T-cell (primary cell): ENCODE data around the gene TXNRD2. TPM values are rescaled to one million over a fixed set of nuclear protein-coding genes. Genes with fewer than 3 reads are reported as not detected.
A peak's percentile ranks its signal among the peaks of the same experiment; 100 is the strongest.

Experiments used
- ATAC-seq, 4 experiments: fragments of 200-7000 bp in 3 of 4; fragments of 150-1000 bp in 1 of 4; cut with Tn5 transposase; replicated peaks in 1 of 4; 1 replicate in 3 of 4; 2 replicates in 1 of 4; pipeline ENCODE4 v1.10.0; 2021; ENCODE audit warnings: moderate library complexity in 3 of 4, mild to moderate bottlenecking in 2 of 4, moderate number of reproducible peaks in 1 of 4
- CTCF ChIA-PET, 2 donors: fragments of 300-600 bp; sonication (Branson Sonifier 250); formaldehyde crosslinking; loops; one replicate each; lab custom pipeline; 2022; ENCODE audit warnings: antibody characterized with exemption in 2 of 2; lab: Charles Lee
- POLR2A ChIA-PET, 2 donors: fragments of 300-600 bp; sonication (Branson Sonifier 250); formaldehyde crosslinking; loops; one replicate each; lab custom pipeline; 2022; ENCODE audit warnings: antibody characterized with exemption in 2 of 2; lab: Charles Lee
- DNase-seq, 35 experiments: peaks; one replicate each; pipeline versions ENCODE4 v3.0.0 to v3.0.0-alpha.2; 2013 to 2023
- H3K27ac ChIP-seq: one replicate; pipeline ENCODE4 v1.5.1; 2013; ENCODE audit warnings: low read length
- H3K27me3 ChIP-seq, 2 experiments: replicated peaks in 1 of 2; 1 replicate in 1 of 2; 2 replicates in 1 of 2; pipeline versions ENCODE4 v1.6.1 to v1.7.0; 2013; ENCODE audit warnings: low read length in 1 of 2, mixed read lengths in 1 of 2; ENCODE audit not compliant: control insufficient read depth in 2 of 2, insufficient read depth in 2 of 2; ENCODE audit errors: extremely low read depth in 1 of 2
- H3K36me3 ChIP-seq, 2 donors: 1 replicate in 1 of 2; 2 replicates in 1 of 2; pipeline versions ENCODE4 v1.6.1 to v1.7.0; 2013; ENCODE audit warnings: low read length in 1 of 2; ENCODE audit not compliant: control insufficient read depth in 2 of 2, insufficient read depth in 1 of 2; ENCODE audit errors: extremely low read depth in 1 of 2
- H3K4me1 ChIP-seq, 2 experiments: 1 replicate in 1 of 2; 2 replicates in 1 of 2; pipeline versions ENCODE4 v1.6.1 to v1.7.0; 2013; ENCODE audit warnings: low read length in 2 of 2, mixed read lengths in 1 of 2; ENCODE audit not compliant: insufficient read depth in 2 of 2, control insufficient read depth in 1 of 2; ENCODE audit errors: extremely low read depth in 1 of 2
- H3K4me3 ChIP-seq, 2 donors: 1 replicate in 1 of 2; 2 replicates in 1 of 2; pipeline versions ENCODE4 v1.5.1 to v1.7.0; 2013; ENCODE audit warnings: mild to moderate bottlenecking in 2 of 2, low read length in 1 of 2, moderate library complexity in 1 of 2; ENCODE audit not compliant: control insufficient read depth in 1 of 2; ENCODE audit errors: extremely low read depth in 1 of 2
- H3K9me3 ChIP-seq: 2 replicates; pipeline ENCODE4 v1.7.0; 2013
- H3K27ac Mint-ChIP-seq, 2 donors: one replicate each; pipeline ENCODE4 v1.8.0; 2020 to 2021; ENCODE audit warnings: mild to moderate bottlenecking in 2 of 2, mixed read lengths in 2 of 2
- H3K27me3 Mint-ChIP-seq, 2 donors: one replicate each; pipeline ENCODE4 v1.8.0; 2021 to 2022; ENCODE audit warnings: mixed read lengths in 2 of 2
- H3K36me3 Mint-ChIP-seq: one replicate; pipeline ENCODE4 v1.8.0; 2021; ENCODE audit warnings: mixed read lengths
- H3K4me1 Mint-ChIP-seq, 3 donors: one replicate each; pipeline ENCODE4 v1.8.0; 2020 to 2022; ENCODE audit warnings: mixed read lengths in 3 of 3, mild to moderate bottlenecking in 1 of 3
- H3K4me3 Mint-ChIP-seq, 3 donors: one replicate each; pipeline ENCODE4 v1.8.0; 2020 to 2022; ENCODE audit warnings: mild to moderate bottlenecking in 3 of 3, mixed read lengths in 3 of 3, moderate library complexity in 3 of 3
- H3K9me3 Mint-ChIP-seq, 3 donors: one replicate each; pipeline ENCODE4 v1.8.0; 2020 to 2022; ENCODE audit warnings: mixed read lengths in 3 of 3
- WGBS: methylation state at CpG from one replicate; pipeline ENCODE4 v1.1.5; 2013; ENCODE audit warnings: missing lambda C conversion rate; ENCODE audit not compliant: insufficient coverage; 5-methylcytosine and 5-hydroxymethylcytosine counted together
- total RNA-seq, 35 experiments: library from RNA in 6 of 35; stranded (reverse) in 6 of 35; fragments of 120-200 nt in 1 of 35; gene quantifications; one replicate each; pipeline versions ENCODE4 v1.2.1 to v1.2.4 and lab custom pipeline; 2013 to 2026

TXNRD2 gene
- total RNA-seq, 5 donors from 2014 or later (not counting 1 experiment from before 2014, with no cell fraction given) = 26.5 to 47.4 (median 28.7) TPM

DNA sequence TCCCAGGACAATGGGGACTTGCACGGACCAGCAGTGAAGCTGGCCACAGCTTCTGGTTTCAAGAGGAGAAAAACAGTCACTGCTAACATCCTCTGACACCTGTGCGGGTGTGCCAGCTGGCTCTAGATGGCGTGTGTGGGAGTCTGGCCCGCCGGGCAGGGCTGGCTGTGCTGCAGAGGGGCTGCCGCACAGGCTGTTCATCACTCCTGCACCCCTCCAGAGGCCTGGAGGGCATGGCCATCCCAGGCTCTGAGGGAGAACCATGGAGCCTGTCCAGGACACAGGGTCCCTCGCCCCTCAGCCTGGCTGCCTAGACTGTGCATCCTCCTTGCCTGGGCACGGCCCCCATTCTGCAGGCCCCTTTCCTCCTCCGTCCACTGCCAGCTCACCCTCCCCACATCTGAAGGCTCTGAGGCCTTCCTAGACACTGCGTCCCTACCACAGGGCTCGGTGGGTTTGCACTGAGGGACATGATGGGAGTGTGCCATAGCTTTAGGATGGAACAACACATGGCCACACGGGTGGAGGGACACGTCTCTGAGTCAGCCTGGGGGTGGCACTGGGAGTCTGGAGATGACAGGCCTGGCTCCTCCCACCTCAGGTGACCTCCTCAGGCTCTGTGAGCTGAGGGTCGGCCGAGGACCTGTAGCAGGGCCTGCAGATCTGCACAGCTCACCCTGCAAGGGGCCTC, 44.8 kb downstream of the TXNRD2 start:
- Mint-ChIP-seq H3K4me3 (peak overlapping the region in 1 of 3 donors; percentile 86), H3K9me3 (no peaks in the 10 kb centered on the region), H3K27ac (peak overlapping the region; percentile 84 to 99), H3K27me3 (no peaks in the 10 kb centered on the region), H3K36me3 (peaks cover 7% of the 10 kb centered on the region), H3K4me1 (peaks cover 54 to 55% (median 55%) of the 10 kb centered on the region in 3 donors)
- peak in 19 of 35 experiments; percentile 5 to 58 (median 35) for DNase-seq
- peak; percentile 30 to 43 (median 38) for ATAC-seq
- CTCF ChIA-PET = interaction anchor here (0.5 to 0.6 kb wide), 2 partner anchors 56 to 1803 kb away, joined by 3 read pairs; no protein-coding TSS in a partner anchor
- no peaks in the 10 kb centered on the region for H3K27me3 ChIP-seq
- peaks cover 0 to 10% of the 10 kb centered on the region in 2 donors for H3K36me3 ChIP-seq
- no peak overlapping the region for H3K27ac ChIP-seq
- 44% methylated on average over 11 of the region's 15 CpGs for WGBS
- no peaks in the 10 kb centered on the region for H3K9me3 ChIP-seq
- H3K4me1 ChIP-seq = peaks cover 45 to 56% of the 10 kb centered on the region in 2 experiments
- POLR2A ChIA-PET = no interaction called here
- no peak overlapping the region for H3K4me3 ChIP-seq

- CTCF ChIA-PET = no interaction called here
- Mint-ChIP-seq H3K27me3 (no peaks in the 10 kb centered on the region), H3K4me3 (peak overlapping the region in 1 of 3 donors; percentile 86), H3K27ac (peak overlapping the region; percentile 84 to 99), H3K36me3 (peaks cover 3% of the 10 kb centered on the region), H3K4me1 (peaks cover 69 to 70% (median 70%) of the 10 kb centered on the region in 3 donors), H3K9me3 (no peaks in the 10 kb centered on the region)
- no peaks in the 10 kb centered on the region for H3K9me3 ChIP-seq
- H3K27me3 ChIP-seq = no peaks in the 10 kb centered on the region
- H3K4me3 ChIP-seq = no peak overlapping the region
- H3K36me3 ChIP-seq = peaks cover 0 to 3% of the 10 kb centered on the region in 2 donors
- WGBS = 83% methylated on average over 23 of the region's 23 CpGs
- POLR2A ChIA-PET = no interaction called here
- peak in 4 of 35 experiments; percentile 12 to 33 (median 17) for DNase-seq
- peaks cover 58 to 71% of the 10 kb centered on the region in 2 experiments for H3K4me1 ChIP-seq
- no peak for ATAC-seq
- no peak overlapping the region for H3K27ac ChIP-seq
These were observed 46.3 kb downstream of the TXNRD2 start for GRCh38 chr22:19895160-19895849.

GRCh38 chr22:19893363-19893762, 48.3 kb downstream of the TXNRD2 start:
- Histone ChIP-seq H3K4me1 (peaks cover 66 to 91% of the 10 kb centered on the region in 2 experiments), H3K27ac (peak overlapping the region; percentile 77), H3K27me3 (no peaks in the 10 kb centered on the region), H3K4me3 (no peak overlapping the region), H3K36me3 (peaks cover 0 to 3% of the 10 kb centered on the region in 2 donors), H3K9me3 (no peaks in the 10 kb centered on the region)
- no peaks in the 10 kb centered on the region for H3K9me3 Mint-ChIP-seq
- no peaks in the 10 kb centered on the region for H3K27me3 Mint-ChIP-seq
- 95% methylated on average over 15 of the region's 15 CpGs for WGBS
- peaks cover 76 to 82% (median 80%) of the 10 kb centered on the region in 3 donors for H3K4me1 Mint-ChIP-seq
- peak overlapping the region; percentile 99 to 100 for H3K27ac Mint-ChIP-seq
- CTCF ChIA-PET = no interaction called here
- ATAC-seq (no peak), DNase-seq (no peak)
- H3K4me3 Mint-ChIP-seq = peak overlapping the region in 1 of 3 donors; percentile 86
- POLR2A ChIA-PET = interaction anchor here in 1 of 2 donors (0.7 kb wide), 1 partner anchor 161 kb away, joined by 3 read pairs; no protein-coding TSS in a partner anchor
- H3K36me3 Mint-ChIP-seq = peaks cover 3% of the 10 kb centered on the region

GRCh38 chr22:19892925-19893324, 48.7 kb downstream of the TXNRD2 start:
- ATAC-seq = no peak
- no peak for DNase-seq
- peaks cover 69 to 95% of the 10 kb centered on the region in 2 experiments for H3K4me1 ChIP-seq
- H3K27ac ChIP-seq = peak overlapping the region; percentile 77
- peak overlapping the region; percentile 99 to 100 for H3K27ac Mint-ChIP-seq
- CTCF ChIA-PET = no interaction called here
- POLR2A ChIA-PET = interaction anchor here in 1 of 2 donors (0.7 kb wide), 1 partner anchor 160 kb away, joined by 3 read pairs; no protein-coding TSS in a partner anchor
- H3K4me3 Mint-ChIP-seq = peak overlapping the region; percentile 17 to 86 (median 67)
- H3K36me3 ChIP-seq = no peaks in the 10 kb centered on the region
- H3K9me3 ChIP-seq = no peaks in the 10 kb centered on the region
- H3K36me3 Mint-ChIP-seq = peaks cover 3% of the 10 kb centered on the region
- 60% methylated on average over 7 of the region's 13 CpGs for WGBS
- H3K4me3 ChIP-seq = peak overlapping the region in 1 of 2 donors; percentile 15
- no peaks in the 10 kb centered on the region for H3K27me3 Mint-ChIP-seq
- H3K9me3 Mint-ChIP-seq = no peaks in the 10 kb centered on the region
- no peaks in the 10 kb centered on the region for H3K27me3 ChIP-seq
- H3K4me1 Mint-ChIP-seq = peaks cover 76 to 87% (median 84%) of the 10 kb centered on the region in 3 donors

- Mint-ChIP-seq H3K27ac (peak overlapping the region; percentile 99 to 100), H3K4me3 (peak overlapping the region; percentile 67 to 86 (median 80)), H3K9me3 (no peaks in the 10 kb centered on the region), H3K27me3 (no peaks in the 10 kb centered on the region), H3K36me3 (peaks cover 1% of the 10 kb centered on the region), H3K4me1 (peaks cover 77 to 90% (median 89%) of the 10 kb centered on the region in 3 donors)
- peak in 28 of 35 experiments; percentile 19 to 70 (median 41) for DNase-seq
- ChIA-PET POLR2A (no interaction called here), CTCF (interaction anchor here in 1 of 2 donors (1.7 kb wide), 1 partner anchor 36 kb away, joined by 9 read pairs; no protein-coding TSS in a partner anchor)
- Histone ChIP-seq H3K36me3 (no peaks in the 10 kb centered on the region), H3K9me3 (no peaks in the 10 kb centered on the region), H3K4me3 (peak overlapping the region; percentile 42 to 60), H3K27ac (peak overlapping the region; percentile 77), H3K4me1 (peaks cover 75 to 99% of the 10 kb centered on the region in 2 experiments), H3K27me3 (no peaks in the 10 kb centered on the region)
- peak; percentile 51 to 60 (median 52) for ATAC-seq
- 3% methylated on average over 16 of the region's 24 CpGs for WGBS
These were observed 49.2 kb downstream of the TXNRD2 start for GRCh38 chr22:19892257-19892879.
